Epithelial cell of proximal tubule (primary cell): ENCODE measurements around the gene ABCC9. TPM values are rescaled to one million over a fixed set of nuclear protein-coding genes. Genes with fewer than 3 reads are reported as not detected.

Experiments
- DNase-seq: peaks from one replicate; pipeline ENCODE4 v3.0.0-alpha.2; 2011; ENCODE audit warnings: low read depth
- H3K4me3 ChIP-seq: 2 replicates; pipeline ENCODE4 v1.5.1; 2011; ENCODE audit warnings: low read depth, mild to moderate bottlenecking, low read length
- total RNA-seq: library from RNA; depleted of rRNA; stranded (reverse); fragments of >200 nt; gene quantifications from 2 replicates; pipeline ENCODE4 v1.2.3, GENCODE V29; 2015
- TF ChIP-seq, protein P1 (sequence below): conservative IDR thresholded peaks from 2 replicates; pipeline ENCODE4 v1.5.1; 2012; ENCODE audit warnings: low read depth, mild to moderate bottlenecking, low read length

Gene ABCC9
- total RNA-seq, 1 donor from 2014 or later, result 0.23 TPM

- H3K4me3 ChIP-seq, result no peak overlapping the region
- DNase-seq, result no peak
- TF ChIP-seq, protein P1, sequence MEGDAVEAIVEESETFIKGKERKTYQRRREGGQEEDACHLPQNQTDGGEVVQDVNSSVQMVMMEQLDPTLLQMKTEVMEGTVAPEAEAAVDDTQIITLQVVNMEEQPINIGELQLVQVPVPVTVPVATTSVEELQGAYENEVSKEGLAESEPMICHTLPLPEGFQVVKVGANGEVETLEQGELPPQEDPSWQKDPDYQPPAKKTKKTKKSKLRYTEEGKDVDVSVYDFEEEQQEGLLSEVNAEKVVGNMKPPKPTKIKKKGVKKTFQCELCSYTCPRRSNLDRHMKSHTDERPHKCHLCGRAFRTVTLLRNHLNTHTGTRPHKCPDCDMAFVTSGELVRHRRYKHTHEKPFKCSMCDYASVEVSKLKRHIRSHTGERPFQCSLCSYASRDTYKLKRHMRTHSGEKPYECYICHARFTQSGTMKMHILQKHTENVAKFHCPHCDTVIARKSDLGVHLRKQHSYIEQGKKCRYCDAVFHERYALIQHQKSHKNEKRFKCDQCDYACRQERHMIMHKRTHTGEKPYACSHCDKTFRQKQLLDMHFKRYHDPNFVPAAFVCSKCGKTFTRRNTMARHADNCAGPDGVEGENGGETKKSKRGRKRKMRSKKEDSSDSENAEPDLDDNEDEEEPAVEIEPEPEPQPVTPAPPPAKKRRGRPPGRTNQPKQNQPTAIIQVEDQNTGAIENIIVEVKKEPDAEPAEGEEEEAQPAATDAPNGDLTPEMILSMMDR, result no peak
Observed at GRCh38 chr12:21860128-21860527, 81.1 kb downstream of the ABCC9 start.

GRCh38 chr12:21852251-21852650, 89.0 kb downstream of the ABCC9 start:
- no peak for DNase-seq
- TF ChIP-seq, protein P1, result no peak
- no peak overlapping the region for H3K4me3 ChIP-seq

DNA sequence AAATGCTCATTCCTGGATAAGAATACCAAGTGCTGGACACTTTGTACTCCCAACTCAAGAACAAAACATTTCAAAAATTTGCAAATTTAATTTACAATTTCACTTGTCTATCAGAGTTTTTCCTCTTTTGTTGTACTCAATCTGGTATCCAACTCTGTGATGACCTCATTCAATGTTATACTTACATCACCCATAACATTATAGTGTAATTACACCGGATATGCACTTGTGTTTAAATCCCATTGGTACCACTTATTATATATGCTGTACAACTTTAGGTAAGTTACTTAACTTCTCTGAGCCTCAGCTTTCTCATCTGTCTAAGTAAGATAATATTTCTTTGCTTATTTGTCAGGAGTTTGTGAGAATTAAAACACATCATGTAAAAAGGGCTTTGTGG, 90.1 kb downstream of the ABCC9 start:
- no peak overlapping the region for H3K4me3 ChIP-seq
- TF ChIP-seq, protein P1, result no peak
- DNase-seq, result no peak

- TF ChIP-seq, protein P1, result no peak
- no peak for DNase-seq
- H3K4me3 ChIP-seq, result no peak overlapping the region
Observed at GRCh38 chr12:21850419-21850818, 90.8 kb downstream of the ABCC9 start.

DNA sequence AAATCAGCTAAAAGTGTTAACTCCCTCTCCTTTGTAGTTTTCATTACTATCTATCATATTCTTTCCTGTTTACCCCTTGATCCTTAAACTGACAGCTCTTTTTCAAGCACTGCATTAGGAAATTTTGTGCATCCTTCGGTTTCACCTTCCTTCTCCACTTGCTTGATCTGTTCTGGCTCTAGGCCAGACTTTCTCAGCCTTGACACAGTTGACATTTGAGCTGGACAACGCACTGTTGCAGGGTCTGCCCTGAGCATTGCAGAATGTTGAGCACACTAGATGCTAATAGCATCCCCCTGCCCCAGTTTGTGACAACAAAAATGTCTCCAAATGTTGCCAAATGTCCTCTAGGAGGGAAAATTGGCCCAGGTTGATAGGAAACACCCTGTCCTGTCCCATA, 91.3 kb downstream of the ABCC9 start:
- TF ChIP-seq, protein P1, result no peak
- H3K4me3 ChIP-seq, result no peak overlapping the region
- no peak for DNase-seq

GRCh38 chr12:21848192-21848591, 93.0 kb downstream of the ABCC9 start:
- TF ChIP-seq, protein P1, result no peak
- no peak overlapping the region for H3K4me3 ChIP-seq
- no peak for DNase-seq

DNA sequence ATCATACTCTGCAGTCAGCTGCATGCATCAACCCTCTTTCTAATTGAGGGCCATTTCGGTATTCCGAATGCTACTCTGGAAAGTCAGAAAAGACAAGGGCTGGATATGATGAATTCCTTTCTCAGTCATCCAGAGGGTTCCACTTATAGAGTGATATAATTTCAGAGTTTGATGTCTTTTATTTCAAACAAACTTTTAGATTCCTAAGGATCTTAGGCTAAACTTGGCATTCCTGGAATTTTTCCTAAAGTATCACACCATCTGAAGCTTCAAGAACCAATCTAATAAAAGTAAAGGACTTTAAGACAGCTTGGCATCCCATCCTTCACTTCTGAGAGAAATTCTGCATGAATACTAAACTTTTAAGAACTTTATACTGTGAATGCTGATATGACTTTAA, 97.4 kb downstream of the ABCC9 start:
- TF ChIP-seq, protein P1, result no peak
- no peak overlapping the region for H3K4me3 ChIP-seq
- DNase-seq, result no peak
